ENCODE results near the gene UPK1B. TPM values are rescaled to one million over a fixed set of nuclear protein-coding genes. Genes with fewer than 3 reads are reported as not detected.

Gene UPK1B
- total and polyA plus RNA-seq, 9 of the 15 experiments (the other 6 are each of a cell fraction or from before 2014, with no cell fraction given), result 0.22 to 1.2 (median 0.51) TPM

DNA sequence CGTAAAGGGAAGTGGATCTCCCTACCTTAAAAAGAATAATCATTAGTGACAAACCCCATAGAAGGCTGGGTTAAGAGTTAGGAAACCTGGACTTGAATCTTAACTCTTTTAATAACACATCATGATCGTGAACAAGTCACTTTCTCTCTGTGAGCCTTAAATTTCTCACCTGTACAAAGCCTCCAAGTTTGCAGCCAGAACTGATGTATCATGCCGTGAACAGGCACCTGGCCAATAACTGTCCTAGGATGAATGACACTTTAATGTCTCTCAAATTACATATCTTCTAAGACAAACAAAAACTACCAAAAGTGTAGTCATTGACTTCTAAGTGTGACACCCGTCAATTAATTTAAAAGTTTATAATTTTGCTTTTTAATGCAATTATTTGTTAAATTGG is 3.9 kb downstream of the UPK1B start (continued):
- TF ChIP-seq ZNF12 (CRISPR knock-in tag; IDR thresholded peaks at IDR 0.05) (no peak), PHTF2 (CRISPR knock-in tag; IDR thresholded peaks at IDR 0.05) (no peak), SMAD1 (IDR thresholded peaks at IDR 0.05; ENCODE audit: low read depth, low read length, partially characterized antibody) (no peak), ZNF830 (CRISPR knock-in tag; IDR thresholded peaks at IDR 0.05) (no peak), GTF3C2 (IDR thresholded peaks at IDR 0.05; ENCODE audit: borderline replicate concordance, extremely low read depth, insufficient read length) (no peak), NUFIP1 (IDR thresholded peaks at IDR 0.05; ENCODE audit: partially characterized antibody) (no peak), ZNF699 (CRISPR knock-in tag; IDR thresholded peaks at IDR 0.05; ENCODE audit: insufficient replicate concordance) (no peak)

GRCh38 chr3:119181765-119182164 is 8.4 kb downstream of the UPK1B start:
- no peak overlapping the region for H3K4me3 ChIP-seq
- no peaks in the 10 kb centered on the region for H3K9me1 ChIP-seq (ENCODE audit: control insufficient read depth, insufficient read depth, low read length)
- no peaks in the 10 kb centered on the region for H4K20me1 ChIP-seq (replicated peaks; ENCODE audit: control insufficient read depth, insufficient read depth, low read length)
- no peak overlapping the region for H3K4me2 ChIP-seq (ENCODE audit: insufficient read depth, low read length)
- ChIA-PET CTCF (ENCODE audit: low intra/inter-chr PET ratio) (no interaction called here), POLR2A (no interaction called here)
- DNase-seq (ENCODE audit: extremely low read depth in 1 of 4, low spot score in 3 of 4) (no peak), FAIRE-seq (no peak), ATAC-seq (no peak)
- no peaks in the 10 kb centered on the region; a peak in 2 of 5 replicates for H3K27me3 ChIP-seq (ENCODE audit: control insufficient read depth in 2 of 2, insufficient read depth in 2 of 2, low read length in 2 of 2)
- WGBS (ENCODE audit: insufficient coverage, low coverage, missing lambda C conversion rate), result 0% methylated on average over 2 of the region's 3 CpGs
- no peaks in the 10 kb centered on the region for H3K4me1 ChIP-seq (replicated peaks in 1 of 2; ENCODE audit: control insufficient read depth in 2 of 2, insufficient read depth in 2 of 2, low read length in 2 of 2)
- H3K79me2 ChIP-seq (ENCODE audit: control insufficient read depth, insufficient read depth, low read length), result no peaks in the 10 kb centered on the region
- H3K27ac ChIP-seq (ENCODE audit: extremely low read depth, low read depth, low read length), result no peak overlapping the region
- H3K9ac ChIP-seq (ENCODE audit: insufficient read depth in 1 of 2, low read depth in 2 of 2, low read length in 2 of 2), result no peak overlapping the region
- no peak overlapping the region for H2AFZ ChIP-seq (ENCODE audit: low read depth, low read length)
- intact Hi-C loops (cut with micrococcal nuclease), result no loop called here
- no TSS peak for BruUV-seq (replicated peaks)
- H3K36me3 ChIP-seq (ENCODE audit: control insufficient read depth, insufficient read depth, low read length), result no peaks in the 10 kb centered on the region
- no peaks in the 10 kb centered on the region for H3K9me3 ChIP-seq (replicated peaks; ENCODE audit: control insufficient read depth, insufficient read depth, low read depth, low read length)
- in situ Hi-C loops (cut with MboI), result no loop called here
- no peak for TF ChIP-seq MEF2D (tag; conservative IDR thresholded peaks at IDR 0.05; ENCODE audit: low read depth)
- TF ChIP-seq POLR3G (IDR thresholded peaks at IDR 0.05; ENCODE audit: extremely low read depth, insufficient read length, insufficient replicate concordance), result no peak
- no peak for TF ChIP-seq CAMTA2 (CRISPR knock-in tag; conservative IDR thresholded peaks at IDR 0.05)
- no peak for TF ChIP-seq CBX5 (IDR thresholded peaks at IDR 0.05; ENCODE audit: borderline replicate concordance, low read depth)
- TF ChIP-seq CREB3 (tag; conservative IDR thresholded peaks at IDR 0.05; ENCODE audit: low read depth), result no peak
- no peak for TF ChIP-seq CXXC5 (CRISPR knock-in tag; IDR thresholded peaks at IDR 0.05)
- no peak for TF ChIP-seq BRF1 (IDR thresholded peaks at IDR 0.05; ENCODE audit: borderline replicate concordance, extremely low read depth, insufficient read length)
- no peak for TF ChIP-seq ZBTB34 (CRISPR knock-in tag; IDR thresholded peaks at IDR 0.05)
- TF ChIP-seq HDGF (IDR thresholded peaks at IDR 0.05), result no peak
- TF ChIP-seq STAG1 (CRISPR knock-in tag; IDR thresholded peaks at IDR 0.05; ENCODE audit: borderline replicate concordance), result no peak
